Peyer's patch (tissue), 4 donors: Measurements from ENCODE around the gene CHAD. TPM values are rescaled to one million over a fixed set of nuclear protein-coding genes. Genes with fewer than 3 reads are reported as not detected.

Experiments
- DNase-seq, 3 donors: peaks; one replicate each; pipeline ENCODE4 v3.0.0-alpha.2; 2017 to 2019
- H3K27ac ChIP-seq, 4 donors: fragments of 200-600 bp; sonication (generic); one replicate each; pipeline ENCODE4 v1.5.1; 2016 to 2019
- H3K27me3 ChIP-seq, 2 donors: fragments of 200-600 bp; sonication (generic); one replicate each; pipeline ENCODE4 v1.5.1; 2019
- H3K36me3 ChIP-seq, 3 donors: fragments of 200-600 bp; sonication (generic); one replicate each; pipeline ENCODE4 v1.5.1; 2016 to 2019
- H3K4me1 ChIP-seq, 4 donors: fragments of 200-600 bp; sonication (generic); one replicate each; pipeline ENCODE4 v1.5.1; 2016 to 2019
- H3K4me3 ChIP-seq, 4 donors: fragments of 200-600 bp; sonication (generic); 1 replicate in 3 of 4; 2 replicates in 1 of 4; pipeline ENCODE4 v1.5.1; 2016 to 2019; ENCODE audit warnings: mild to moderate bottlenecking in 1 of 4
- H3K9me3 ChIP-seq, 4 donors: fragments of 200-600 bp; sonication (generic); one replicate each; pipeline ENCODE4 v1.5.1; 2016 to 2019; ENCODE audit warnings: mild to moderate bottlenecking in 1 of 4
- POLR2A ChIP-seq, 2 donors: fragments of 450-650 bp; IDR thresholded peaks; one replicate each; pipeline ENCODE4 v1.5.1; 2017; ENCODE audit warnings: antibody characterized with exemption in 2 of 2, mild to moderate bottlenecking in 2 of 2, moderate library complexity in 2 of 2
- total RNA-seq, 4 donors: library from RNA; depleted of rRNA; stranded (reverse); fragments of >200 nt; gene quantifications; one replicate each; pipeline ENCODE4 v1.1.0, GENCODE V29; 2016
- TF ChIP-seq, protein P1 (sequence below), 6 experiments: fragments of 450-650 bp in 4 of 6; fragments of 200-600 bp in 2 of 6; sonication (generic) in 1 of 6; IDR thresholded peaks; one replicate each; pipeline ENCODE4 v1.5.1; 2017 to 2019; ENCODE audit warnings: antibody characterized with exemption in 6 of 6, mild to moderate bottlenecking in 3 of 6, moderate library complexity in 1 of 6

CHAD gene
- total RNA-seq, 4 donors from 2014 or later, result 7.4 to 24.6 (median 14.7) TPM

- Histone ChIP-seq H3K4me1 (peaks cover 0 to 10% (median 0%) of the 10 kb centered on the region in 4 donors), H3K4me3 (no peak overlapping the region), H3K27me3 (no peaks in the 10 kb centered on the region), H3K9me3 (no peaks in the 10 kb centered on the region), H3K36me3 (peaks cover 0 to 24% (median 0%) of the 10 kb centered on the region in 3 donors), H3K27ac (peak overlapping the region in 1 of 4 donors; percentile 51)
- TF ChIP-seq, protein P1, sequence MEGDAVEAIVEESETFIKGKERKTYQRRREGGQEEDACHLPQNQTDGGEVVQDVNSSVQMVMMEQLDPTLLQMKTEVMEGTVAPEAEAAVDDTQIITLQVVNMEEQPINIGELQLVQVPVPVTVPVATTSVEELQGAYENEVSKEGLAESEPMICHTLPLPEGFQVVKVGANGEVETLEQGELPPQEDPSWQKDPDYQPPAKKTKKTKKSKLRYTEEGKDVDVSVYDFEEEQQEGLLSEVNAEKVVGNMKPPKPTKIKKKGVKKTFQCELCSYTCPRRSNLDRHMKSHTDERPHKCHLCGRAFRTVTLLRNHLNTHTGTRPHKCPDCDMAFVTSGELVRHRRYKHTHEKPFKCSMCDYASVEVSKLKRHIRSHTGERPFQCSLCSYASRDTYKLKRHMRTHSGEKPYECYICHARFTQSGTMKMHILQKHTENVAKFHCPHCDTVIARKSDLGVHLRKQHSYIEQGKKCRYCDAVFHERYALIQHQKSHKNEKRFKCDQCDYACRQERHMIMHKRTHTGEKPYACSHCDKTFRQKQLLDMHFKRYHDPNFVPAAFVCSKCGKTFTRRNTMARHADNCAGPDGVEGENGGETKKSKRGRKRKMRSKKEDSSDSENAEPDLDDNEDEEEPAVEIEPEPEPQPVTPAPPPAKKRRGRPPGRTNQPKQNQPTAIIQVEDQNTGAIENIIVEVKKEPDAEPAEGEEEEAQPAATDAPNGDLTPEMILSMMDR (IDR thresholded peaks at IDR 0.05), result no peak
- TF ChIP-seq POLR2A (IDR thresholded peaks at IDR 0.05), result no peak
- DNase-seq, result no peak
Observed at GRCh38 chr17:50459756-50460155, 8.9 kb downstream of the CHAD start.

DNA sequence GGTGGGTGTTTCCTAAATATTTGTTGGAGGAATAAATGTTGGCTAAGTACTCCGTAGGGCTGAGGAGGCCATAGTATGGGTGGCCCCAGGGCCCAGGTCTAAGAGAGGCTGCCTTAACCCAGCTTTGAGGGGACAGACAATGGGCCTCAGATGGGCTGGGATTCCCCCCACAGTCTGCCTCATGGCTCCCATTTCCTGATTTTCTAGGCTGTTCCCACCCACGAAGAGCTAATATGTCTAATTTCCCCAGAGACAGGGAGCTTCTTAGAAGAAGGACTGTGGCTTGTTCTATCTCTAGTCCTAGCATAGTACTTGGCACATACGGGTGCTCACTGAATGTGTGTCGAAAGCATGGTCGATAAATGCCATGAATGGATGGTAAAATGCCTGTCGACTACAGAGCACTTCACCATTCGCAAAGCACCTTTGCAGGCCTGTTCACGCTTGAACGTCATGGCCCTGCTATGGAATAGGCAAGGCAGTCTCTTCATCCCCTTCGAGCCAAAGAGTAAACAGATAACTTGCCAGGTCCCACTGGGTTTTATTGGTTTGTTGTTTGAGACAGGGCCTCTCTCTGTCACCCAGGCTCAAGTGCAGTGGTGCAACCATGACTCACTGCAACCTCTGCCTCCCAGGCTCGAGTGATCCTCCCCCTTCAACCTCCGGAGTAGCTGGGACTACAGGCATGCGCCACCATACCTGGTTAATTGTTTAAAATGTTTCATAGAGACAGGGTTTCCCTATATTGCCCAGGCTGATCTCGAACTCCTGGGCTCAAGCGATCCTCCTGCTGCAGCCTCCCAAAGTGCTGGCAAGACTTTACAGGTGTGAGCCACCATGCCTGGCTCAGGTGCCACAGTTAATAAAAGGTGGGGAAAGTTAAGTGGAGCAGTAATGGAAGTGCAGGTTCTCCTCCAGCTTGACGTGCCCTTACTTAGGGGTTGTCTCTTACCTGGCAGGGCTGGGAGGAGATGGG, 9.7 kb downstream of the CHAD start:
- H3K27ac ChIP-seq, result peak overlapping the region in 2 of 4 donors; percentile 17 to 51
- no peak overlapping the region for H3K4me3 ChIP-seq
- no peaks in the 10 kb centered on the region for H3K9me3 ChIP-seq
- DNase-seq, result peak in 1 of 3 donors; percentile 78
- no peak for TF ChIP-seq POLR2A (IDR thresholded peaks at IDR 0.05)
- TF ChIP-seq, protein P1 (IDR thresholded peaks at IDR 0.05), result no peak
- H3K4me1 ChIP-seq, result peaks cover 0 to 10% (median 0%) of the 10 kb centered on the region in 4 donors
- no peaks in the 10 kb centered on the region for H3K27me3 ChIP-seq
- peaks cover 0 to 19% (median 0%) of the 10 kb centered on the region in 3 donors for H3K36me3 ChIP-seq

DNA sequence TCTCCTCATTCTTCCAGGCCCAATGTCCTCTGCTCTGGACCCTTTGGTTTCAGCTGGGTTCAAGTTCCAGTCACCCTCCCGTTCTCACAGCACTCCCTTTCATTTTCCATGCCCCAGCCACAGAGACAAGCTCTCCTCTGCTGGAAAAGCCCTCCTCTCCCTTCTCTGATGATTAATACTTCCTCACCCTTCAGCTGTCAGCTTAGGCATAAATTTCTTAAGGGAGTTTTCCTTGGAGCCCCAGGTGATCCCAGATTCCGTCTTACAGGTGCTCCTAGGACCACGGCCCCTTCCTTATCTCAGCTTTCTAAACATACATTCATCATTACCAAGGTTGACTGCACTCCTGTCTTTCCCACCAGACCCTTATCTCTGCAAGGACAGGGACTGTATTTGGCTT, 10.4 kb downstream of the CHAD start:
- Histone ChIP-seq H3K27me3 (no peaks in the 10 kb centered on the region), H3K27ac (peak overlapping the region in 2 of 4 donors; percentile 17 to 51), H3K9me3 (no peaks in the 10 kb centered on the region), H3K4me1 (peaks cover 0 to 11% (median 0%) of the 10 kb centered on the region in 4 donors), H3K36me3 (peaks cover 0 to 15% (median 0%) of the 10 kb centered on the region in 3 donors), H3K4me3 (no peak overlapping the region)
- TF ChIP-seq POLR2A (IDR thresholded peaks at IDR 0.05), result no peak
- TF ChIP-seq, protein P1 (IDR thresholded peaks at IDR 0.05), result no peak
- DNase-seq, result no peak

DNA sequence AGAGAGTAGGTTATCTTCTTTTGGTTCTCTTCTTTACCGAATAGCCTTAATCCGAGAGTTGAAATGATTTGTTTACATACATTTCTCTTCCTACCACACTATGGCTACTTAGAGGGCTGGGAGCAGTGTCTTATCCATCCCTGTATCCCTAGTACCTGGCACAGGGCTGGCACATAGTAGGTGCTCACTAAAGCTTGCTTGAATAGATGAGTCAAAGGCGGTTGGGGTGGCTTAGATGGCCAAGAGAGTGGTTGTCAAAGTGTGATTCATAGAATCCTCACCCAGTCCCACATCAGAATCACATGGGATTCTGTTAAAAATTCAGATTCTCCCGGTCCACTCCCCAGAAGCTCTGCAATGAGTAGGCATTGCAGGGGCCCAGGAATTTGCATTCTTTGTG, 11.1 kb downstream of the CHAD start:
- DNase-seq, result no peak
- Histone ChIP-seq H3K4me3 (no peak overlapping the region), H3K27me3 (no peaks in the 10 kb centered on the region), H3K36me3 (peaks cover 0 to 12% (median 0%) of the 10 kb centered on the region in 3 donors), H3K4me1 (peaks cover 0 to 16% (median 0%) of the 10 kb centered on the region in 4 donors), H3K27ac (peak overlapping the region in 1 of 4 donors; percentile 21), H3K9me3 (no peaks in the 10 kb centered on the region)
- TF ChIP-seq, protein P1 (IDR thresholded peaks at IDR 0.05), result no peak

DNA sequence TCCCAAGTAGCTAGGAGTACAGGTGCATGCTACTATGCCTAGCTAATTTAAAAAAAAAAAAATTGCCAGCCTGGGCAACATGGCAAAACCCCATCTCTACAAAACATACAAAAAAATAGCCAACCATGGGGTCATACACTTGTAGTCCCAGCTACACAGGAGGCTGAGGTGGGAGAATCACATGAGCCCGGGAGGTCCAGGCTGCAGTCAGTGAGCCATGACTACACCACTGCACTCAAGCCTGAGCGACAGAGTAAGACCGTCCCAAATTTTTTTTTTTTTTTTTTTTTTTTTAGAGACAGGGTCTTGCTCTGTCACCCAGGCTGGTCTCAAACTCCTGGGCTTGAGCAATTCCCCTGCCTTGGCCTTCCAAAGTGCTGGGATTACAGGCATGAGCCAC, 14.8 kb downstream of the CHAD start:
- H3K27ac ChIP-seq, result no peak overlapping the region
- TF ChIP-seq, protein P1 (IDR thresholded peaks at IDR 0.05), result no peak
- no peak for TF ChIP-seq POLR2A (IDR thresholded peaks at IDR 0.05)
- DNase-seq, result no peak

More for the DNA sequence above, 14.8 kb downstream of the CHAD start:
- Histone ChIP-seq H3K4me3 (no peak overlapping the region), H3K36me3 (peaks cover 0 to 5% (median 0%) of the 10 kb centered on the region in 3 donors), H3K4me1 (peaks cover 0 to 26% (median 0%) of the 10 kb centered on the region in 4 donors), H3K9me3 (no peaks in the 10 kb centered on the region), H3K27me3 (no peaks in the 10 kb centered on the region)
